ENCODE measurements around the gene KIRREL1.

Gene KIRREL1

DNA sequence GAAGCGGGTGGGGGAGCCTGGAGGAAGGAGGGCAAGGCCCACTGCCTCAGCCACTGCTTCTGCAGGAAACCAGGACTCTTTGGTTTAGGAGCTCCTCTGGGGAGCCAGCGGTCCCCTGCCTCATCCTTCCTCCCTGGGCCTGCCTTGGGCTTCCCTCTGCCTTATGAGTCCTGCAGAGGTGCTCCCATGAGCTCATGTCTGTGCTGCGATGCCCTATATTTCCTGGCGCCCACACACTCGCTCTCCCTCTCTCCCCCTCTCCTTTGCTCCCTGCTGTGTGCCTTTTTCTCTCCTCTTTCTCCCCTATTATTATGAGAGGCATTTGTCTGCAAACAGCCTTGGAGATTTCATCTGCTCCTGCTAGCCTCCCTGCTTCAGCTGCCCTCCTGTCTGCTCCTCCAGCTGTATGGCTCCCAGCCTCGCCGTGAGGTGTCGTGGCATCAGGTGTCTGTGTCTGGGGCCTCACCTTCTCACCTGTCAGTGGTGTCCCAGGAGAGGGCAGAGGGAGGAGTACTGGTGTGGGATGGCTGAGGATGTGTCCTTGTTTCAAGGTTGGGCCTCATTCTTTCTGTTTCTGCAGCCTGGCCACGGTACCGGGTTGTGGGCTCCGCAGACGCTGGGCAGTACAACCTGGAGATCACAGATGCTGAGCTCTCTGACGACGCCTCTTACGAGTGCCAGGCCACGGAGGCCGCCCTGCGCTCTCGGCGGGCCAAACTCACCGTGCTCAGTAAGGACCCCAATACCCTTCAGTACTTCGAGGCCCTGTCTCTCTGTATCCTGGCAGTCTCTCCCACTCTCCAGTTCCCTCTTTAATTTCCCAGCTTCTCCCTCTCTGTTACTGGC, 84.2 kb downstream of the KIRREL1 start:
- no peak for DNase-seq

DNA sequence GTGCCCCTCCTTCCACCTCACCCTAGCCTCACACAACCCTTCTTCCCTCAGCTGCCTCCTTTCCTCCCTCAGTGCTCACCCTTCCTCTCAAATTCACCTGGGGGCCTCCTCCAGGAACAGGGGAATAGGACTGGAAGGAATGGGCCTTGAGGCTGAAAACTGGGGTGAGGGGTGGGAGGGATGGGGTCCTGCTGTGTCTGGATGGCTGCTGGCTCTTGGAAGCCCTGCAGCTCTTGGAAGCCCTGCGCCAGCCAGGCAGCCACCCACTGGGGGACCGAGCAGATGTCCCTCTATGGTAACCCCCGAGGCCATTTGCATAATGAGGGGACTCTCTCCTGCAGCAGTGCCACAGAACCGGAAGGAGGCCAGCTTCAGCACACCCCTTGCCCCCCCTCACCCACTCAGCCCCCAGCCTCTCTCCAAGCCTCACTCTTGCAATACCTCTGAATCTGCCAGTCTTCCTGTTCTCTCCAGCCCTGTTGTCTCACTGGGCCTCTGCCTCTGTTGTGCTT, 85.2 kb downstream of the KIRREL1 start:
- DNase-seq = no peak

DNA sequence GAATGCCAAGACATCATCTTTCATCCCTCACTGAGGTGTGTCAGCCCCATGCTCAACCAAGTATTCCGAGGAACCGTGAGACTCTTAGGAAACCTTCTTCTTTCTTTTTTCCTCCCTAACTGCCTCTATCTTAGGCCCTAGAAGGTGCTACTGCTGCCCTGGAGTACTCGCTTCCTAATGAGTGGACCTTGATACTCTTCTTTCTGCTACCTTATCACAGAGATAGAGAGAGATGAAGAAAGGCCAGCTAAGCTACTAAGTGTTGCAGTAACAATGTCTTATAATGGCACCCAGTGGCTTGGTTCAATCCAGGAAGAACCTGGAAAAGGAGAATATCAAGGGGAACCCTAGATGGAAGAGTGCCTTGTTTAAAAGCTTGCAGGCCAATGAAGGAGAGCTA, 86.6 kb downstream of the KIRREL1 start:
- no peak for DNase-seq

DNA sequence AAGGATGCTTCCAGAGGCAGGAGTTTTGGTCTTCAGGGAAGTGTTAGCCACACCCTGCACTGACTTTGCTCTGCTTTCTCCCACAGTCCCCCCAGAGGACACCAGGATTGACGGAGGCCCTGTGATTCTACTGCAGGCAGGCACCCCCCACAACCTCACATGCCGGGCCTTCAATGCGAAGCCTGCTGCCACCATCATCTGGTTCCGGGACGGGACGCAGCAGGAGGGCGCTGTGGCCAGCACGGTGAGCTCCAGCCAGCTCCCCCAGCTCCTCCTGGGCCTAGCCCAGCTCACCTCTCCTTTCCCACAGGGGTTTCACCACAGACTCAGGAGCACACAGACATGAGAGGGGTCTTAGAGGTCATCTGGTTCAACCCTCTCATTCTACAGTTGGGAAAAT, 90.9 kb downstream of the KIRREL1 start:
- no peak for DNase-seq

DNA sequence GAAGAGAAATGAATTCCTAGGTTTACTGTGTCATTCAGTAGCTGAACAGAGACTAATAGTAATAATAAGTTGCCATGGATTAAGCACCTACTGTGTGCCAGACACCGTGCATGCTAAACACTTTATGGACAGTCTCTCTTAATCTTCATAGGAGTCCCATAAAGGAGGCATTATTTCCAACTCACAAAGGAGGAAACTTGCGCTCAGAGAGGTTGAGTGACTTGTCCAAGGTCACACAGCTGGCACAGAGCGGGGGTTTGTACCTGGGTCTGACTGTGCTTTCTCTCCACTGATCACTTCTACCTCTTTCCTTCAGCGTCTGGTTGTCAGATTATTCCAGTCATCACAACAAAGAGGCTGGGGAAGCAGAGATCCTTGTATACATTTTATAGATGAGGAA, 91.3 kb downstream of the KIRREL1 start:
- DNase-seq = no peak

DNA sequence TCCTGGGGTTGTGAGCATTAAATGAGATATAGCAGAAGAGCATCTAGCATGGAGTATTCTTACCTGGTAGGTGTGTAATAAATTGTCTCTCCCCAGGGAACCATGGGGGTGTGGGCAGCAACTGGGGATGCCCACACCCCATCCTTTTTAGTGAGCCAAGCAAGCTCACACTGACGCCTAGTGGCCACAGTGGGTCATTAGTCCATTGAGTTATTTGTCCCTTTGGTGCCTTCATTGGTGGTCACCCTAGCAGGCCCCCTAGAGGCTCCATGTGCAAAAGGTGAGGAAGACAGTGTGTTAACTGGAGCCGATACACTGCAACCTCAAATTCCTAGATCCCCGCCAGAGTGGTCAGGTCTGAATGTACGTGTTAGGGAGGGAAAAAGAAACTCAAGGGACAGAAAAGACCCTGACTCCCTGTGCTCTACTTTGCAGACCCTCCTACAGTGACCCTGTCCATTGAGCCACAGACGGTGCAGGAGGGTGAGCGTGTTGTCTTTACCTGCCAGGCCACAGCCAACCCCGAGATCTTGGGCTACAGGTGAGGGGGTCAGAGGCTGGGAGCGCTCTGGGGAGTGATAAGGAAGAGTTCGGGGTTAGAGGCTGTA, 94.0 kb downstream of the KIRREL1 start:
- DNase-seq = peak; percentile 15

DNA sequence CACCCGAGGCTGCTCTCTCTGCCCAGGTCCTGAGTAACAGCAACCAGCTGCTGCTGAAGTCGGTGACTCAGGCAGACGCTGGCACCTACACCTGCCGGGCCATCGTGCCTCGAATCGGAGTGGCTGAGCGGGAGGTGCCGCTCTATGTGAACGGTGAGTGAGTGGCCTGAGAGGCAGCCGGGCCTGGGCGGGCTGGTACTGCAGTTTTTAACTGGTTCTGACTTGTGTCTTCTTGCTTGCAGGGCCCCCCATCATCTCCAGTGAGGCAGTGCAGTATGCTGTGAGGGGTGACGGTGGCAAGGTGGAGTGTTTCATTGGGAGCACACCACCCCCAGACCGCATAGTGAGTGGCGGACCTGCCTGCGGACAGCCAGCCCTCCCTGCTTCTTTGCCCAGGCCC, 96.0 kb downstream of the KIRREL1 start:
- no peak for DNase-seq

DNA sequence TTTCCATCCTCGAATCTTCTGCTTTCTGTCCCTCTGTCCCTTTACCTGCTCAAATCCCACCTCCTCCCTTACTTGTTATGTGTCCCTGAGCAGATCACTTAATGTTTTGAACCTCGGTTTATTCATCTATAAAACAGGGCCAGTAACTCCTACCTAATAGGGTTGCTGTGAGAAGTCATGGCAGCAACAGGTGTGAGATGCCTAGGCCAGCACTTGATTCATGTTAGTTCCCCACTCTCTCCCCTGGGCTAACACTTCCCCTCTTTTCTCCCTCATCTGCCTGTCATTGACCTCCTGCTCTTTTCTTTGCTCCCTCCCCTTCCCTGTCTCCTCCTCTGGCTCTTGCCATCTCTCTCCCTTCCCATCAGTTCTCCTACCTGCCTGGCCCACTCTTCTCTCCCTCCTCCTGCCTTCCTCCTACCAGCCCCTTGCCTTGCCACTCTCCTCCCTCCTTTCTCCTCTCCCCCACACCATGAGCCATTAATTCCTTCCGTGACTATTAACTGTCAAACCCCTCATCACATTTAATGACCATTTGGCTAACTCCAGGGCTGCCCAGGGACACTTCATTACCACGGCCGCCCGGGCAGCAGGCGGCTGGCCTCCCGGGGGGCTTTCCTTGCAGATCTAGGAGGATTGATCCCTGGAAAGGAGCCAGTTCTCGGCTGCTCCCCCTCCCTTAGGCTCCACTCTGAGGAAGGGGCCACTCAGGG, 96.6 kb downstream of the KIRREL1 start:
- no peak for DNase-seq

DNA sequence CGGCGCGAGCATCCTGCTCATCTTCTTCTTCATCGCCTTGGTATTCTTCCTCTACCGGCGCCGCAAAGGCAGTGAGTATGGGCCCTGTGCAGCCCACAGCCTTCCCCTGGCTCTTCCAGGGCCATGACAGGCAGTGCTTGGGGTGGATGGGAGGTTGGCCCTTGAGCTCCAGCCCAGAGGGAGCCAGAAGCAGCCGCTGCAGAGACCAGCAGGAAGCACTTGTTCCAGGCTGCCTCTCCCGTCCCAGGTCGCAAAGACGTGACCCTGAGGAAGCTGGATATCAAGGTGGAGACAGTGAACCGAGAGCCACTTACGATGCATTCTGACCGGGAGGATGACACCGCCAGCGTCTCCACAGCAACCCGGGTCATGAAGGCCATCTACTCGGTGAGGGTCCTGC, 99.9 kb downstream of the KIRREL1 start:
- no peak for DNase-seq

DNA sequence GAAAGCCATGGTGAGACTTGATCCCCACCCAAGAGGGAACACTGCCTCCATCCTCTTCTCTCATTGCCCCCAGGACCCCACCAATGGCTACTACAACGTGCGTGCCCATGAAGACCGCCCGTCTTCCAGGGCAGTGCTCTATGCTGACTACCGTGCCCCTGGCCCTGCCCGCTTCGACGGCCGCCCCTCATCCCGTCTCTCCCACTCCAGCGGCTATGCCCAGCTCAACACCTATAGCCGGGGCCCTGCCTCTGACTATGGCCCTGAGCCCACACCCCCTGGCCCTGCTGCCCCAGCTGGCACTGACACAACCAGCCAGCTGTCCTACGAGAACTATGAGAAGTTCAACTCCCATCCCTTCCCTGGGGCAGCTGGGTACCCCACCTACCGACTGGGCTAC, 101.1 kb downstream of the KIRREL1 start:
- no peak for DNase-seq

DNA sequence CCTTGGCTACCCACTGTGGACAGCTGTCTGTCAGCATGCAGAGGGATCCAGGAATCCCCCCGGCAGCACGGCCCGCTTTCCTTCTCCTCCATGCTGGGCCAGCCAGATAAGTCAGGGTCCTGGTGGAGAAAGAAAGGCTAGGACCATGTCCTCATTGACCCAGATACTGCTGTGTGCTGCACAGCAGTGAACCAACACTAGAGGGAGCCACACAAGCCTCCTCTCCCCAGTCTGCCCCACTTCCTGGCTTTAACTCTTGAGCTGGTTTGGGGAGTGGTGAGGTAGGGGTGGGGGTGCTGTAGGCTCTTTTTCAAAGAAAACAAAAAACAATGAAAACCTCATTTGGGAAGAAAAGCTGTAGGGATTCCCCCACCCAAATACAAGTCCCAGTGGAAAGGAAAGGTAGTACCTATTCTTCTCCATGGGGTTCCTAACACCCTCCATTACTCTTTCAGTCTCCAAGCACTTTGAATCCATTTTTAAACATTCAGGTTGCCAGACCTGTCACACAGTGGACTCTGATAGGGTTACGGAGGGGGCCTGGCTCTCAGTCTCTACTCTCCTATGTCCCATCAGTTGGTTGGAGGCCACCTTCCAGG, 102.4 kb downstream of the KIRREL1 start:
- no peak for DNase-seq

DNA sequence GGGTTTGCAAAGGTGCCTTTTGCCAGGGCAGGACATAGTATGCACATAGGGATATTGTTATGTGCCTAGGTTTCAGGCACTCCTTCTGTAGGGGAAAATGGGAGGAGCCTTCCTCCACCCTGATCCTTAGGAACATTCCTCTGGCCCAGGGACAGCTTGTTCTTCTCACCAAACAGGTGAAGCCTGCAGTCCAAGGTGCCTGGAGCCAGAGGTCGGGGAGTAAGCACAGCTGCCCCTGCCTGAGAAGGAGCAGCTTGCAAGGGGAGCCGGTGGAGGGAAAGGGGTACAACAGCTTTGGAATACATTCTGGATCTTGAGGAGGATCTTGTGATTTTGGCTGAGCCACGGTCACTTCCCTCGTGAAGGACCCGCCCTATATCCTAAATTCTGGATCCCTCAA, 104.8 kb downstream of the KIRREL1 start:
- DNase-seq = no peak

DNA sequence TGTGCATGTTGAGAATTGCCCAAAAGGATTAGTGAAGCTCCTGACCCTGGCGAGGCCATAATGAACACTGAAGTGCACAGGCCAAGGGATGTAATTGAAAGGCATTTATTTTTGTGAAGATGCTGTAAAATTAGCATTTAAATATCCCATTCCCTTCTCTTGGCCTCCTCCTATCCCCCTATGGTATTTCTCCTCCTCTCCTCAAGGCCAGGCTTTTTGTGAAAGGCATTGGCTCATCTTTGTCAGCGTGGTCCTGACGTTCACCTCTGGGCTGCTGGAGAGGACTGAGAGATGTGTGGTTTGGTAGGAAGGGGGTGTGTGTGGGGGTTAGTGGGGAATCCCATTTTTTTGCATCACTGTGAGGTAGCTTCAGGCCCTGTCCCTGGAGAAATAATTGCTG, 105.7 kb downstream of the KIRREL1 start:
- no peak for DNase-seq

DNA sequence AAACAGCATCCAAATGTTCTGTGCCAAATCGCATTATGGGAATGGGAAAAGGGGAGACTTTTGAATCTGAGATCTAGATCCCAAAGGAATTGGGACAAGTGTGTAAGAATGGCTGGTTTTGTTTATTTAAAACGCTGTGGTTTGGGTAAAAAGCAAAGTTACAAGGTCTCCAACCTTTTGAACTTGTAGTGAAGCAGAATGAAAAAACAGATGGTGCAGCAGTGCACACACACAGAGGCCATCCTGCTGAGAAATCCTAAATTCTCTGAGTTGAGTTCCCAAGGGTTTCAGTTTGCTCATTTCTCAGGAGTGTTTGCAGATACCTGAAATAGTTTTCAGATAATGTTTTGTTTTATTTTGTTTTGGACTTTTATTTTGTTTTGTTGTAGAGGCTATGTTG, 107.1 kb downstream of the KIRREL1 start:
- DNase-seq = no peak

DNA sequence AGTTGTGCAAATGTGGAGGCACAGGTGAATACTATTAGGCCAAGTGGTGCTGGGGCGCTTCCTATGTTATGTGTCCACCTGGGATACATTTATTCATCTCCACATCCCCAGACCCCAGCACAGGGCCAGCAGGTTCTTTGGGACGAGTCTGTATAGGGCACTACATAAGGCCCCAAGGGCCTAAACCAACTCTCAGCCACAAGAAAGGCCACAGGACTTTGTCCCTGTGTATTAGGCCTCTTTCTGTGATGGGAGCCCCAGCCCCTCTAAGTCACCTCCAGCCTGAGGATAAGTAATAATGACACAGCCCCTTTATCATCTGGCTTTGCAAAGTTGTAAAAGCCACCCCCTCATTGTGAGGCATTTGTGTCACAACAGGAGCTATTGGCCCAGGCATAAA, 108.0 kb downstream of the KIRREL1 start:
- no peak for DNase-seq

DNA sequence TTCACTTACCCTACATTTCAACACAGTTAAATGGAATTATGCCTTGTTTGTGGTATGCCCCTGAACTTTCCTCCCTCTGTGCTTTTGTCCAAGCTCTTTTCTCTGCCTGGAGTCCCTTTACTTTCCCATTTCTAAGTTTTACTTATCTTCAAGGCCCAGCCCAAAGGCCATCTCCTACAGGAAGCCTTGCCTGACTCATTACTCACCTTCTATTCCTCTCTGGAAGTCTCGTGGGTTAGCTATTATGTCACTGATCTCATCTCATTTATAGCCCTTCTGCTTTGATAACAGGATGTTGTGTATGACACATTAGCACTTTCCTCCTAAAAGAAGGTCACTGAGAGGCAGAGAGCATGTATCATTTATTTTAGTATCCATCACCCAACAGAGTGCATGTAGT, 108.5 kb downstream of the KIRREL1 start:
- no peak for DNase-seq

DNA sequence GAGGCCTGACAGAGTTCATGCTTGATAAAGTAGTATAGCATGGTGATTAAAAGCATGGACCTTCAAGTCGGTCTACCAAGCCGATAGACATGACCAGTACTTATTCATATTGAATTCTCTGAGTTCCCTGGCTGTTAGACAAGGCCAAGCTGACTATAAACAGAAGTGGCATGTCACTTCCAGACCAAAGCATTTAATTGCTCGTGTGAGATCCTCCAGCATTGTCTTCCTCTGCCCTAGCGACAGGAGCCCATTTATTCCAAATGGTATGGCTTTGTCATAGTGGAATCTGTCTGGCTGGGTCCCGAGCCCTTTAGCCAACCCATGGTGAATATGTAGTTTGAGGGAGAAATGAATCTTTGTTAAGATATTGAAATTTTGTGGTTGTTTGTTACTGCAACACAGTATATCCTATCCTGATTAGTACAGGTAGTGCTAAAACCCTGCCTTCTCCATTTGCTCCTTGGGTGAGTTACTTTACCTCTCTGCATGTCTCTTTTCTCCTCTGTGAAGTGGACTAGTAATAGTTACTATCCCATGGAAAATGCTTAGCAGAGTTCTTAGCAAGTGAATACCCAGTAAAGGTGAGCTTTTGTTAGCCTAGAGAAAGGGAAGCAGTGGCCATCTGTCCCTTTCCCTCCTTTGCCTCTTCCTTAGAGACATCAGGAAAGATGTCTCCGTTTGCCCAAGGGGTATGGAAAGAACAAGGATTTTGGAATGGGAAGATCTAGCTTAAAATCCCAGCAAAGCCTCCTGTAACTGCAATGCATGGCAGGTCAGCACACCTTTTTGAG, 109.6 kb downstream of the KIRREL1 start:
- no peak for DNase-seq

DNA sequence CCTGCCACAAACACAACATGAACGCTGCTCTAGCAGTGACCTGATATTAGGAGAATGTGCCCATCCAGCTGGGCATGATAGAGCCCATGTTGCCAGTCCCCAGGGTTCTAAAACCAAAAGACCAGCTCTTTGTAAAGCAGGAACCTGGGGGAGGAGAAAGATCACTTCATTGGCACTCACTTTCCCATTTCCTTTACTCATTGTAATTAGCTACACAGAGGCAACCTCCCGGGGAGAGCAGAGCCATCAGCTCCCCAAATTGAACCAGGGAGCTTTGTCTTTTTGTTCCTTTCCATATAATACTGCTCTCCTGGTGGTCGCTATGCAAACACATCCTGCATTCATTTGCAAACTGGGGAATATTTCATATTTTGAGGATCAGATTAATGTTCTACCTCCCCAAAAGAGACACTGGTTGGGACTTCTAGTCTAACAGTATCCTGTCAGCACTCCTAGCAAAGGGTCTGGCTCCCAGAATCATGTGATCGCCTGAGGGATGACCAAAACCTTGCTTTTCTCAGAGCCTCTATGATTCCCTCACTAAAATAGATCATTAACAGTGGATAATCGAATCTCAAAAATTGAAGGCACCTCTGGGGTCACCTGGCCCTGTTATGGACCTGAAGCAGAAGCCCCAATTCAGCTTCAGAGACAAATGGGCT, 110.5 kb downstream of the KIRREL1 start:
- no peak for DNase-seq

DNA sequence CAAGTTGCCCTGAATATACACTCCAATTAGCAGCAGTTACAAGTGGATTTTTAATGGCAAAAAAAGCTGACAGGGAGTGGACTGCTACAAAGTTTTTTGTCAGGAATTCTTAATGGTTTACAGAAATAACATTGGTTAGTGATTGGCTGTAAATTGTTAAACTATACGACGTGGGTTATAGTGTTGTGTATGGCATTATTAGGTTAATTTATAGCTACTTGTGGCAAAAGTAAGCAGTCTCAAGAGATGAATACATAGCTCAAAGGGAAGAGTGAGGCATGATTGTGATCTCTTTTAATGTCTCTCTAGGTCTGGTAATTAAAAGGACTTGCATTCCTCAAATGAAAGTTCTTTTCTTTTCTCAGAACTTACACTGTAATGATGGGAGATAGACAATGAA, 111.4 kb downstream of the KIRREL1 start:
- DNase-seq = no peak

DNA sequence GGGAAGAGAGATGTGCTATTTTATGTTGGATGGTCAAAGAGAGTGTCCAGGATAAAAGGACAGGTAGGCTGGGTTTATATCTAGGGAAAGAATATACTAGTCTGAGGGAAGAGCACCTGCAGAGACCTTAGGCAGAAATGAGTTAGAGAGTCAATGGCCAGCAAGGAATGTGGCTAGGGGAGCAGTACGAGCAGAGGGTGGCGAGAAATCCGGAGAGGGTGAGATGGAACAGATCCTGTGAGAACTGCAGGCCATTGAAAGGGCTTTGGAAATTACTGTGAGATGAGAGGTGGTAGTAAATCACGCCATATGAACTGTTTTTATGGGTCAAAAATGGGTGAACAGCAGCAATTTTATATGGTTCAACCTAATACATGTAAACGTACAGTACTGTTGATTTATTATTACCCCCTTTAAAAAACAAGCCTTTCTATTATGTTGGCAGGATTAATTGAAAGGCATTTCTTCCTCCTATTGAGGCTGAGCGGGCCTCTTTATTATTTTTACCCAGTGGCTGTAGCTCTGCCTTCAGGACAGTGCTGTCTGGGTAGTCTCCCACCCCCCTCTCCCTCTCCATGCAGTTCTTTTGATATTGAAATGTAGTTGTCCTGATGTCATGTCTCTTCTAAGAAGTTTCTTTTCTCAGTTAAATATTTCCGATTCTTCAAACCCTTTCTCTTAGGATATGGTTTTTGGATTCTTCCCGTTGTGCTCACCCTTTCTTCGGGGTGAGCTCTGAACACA, 112.1 kb downstream of the KIRREL1 start:
- DNase-seq = no peak

DNA sequence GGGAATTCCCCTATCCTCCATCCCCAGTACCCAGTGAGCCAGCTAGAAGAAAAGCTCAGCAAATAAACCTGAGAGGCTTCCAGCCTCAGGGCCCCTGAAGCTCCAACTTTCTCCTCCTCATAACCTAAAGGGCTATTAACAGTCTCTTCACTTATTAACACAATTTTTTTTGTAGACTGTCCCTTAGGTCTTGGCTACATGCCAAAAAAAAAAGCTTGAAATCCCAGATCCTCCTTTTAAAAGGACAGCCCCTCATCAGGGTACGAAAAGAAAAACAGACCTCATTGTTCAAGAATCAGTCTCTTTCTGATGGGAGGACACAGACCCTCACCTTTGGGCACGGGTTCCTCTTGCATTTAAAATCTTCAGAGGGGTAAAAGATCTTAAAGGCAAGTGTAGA, 114.5 kb downstream of the KIRREL1 start:
- no peak for DNase-seq

All from SHP77 treated with DMSO at 0.1 percent for 48 hours (cell line).